HEK293 (cell line): Measurements from ENCODE around the gene TFRC.
"Not testable (repeated sequence)": the region's sequence is repeated elsewhere in the genome, so short reads cannot be mapped to it uniquely, and the experiment has no call there.

Source experiments
- CTCF ChIA-PET: fragments of 350-600 bp; formaldehyde crosslinking; extraction: SDS; loops from one replicate; lab custom pipeline; 2021; ENCODE audit warnings: antibody characterized with exemption; lab: Yijun Ruan, JAX
- POLR2A ChIA-PET: fragments of 300-600 bp; formaldehyde crosslinking; extraction: SDS; loops from one replicate; lab custom pipeline; 2020; ENCODE audit warnings: antibody characterized with exemption, inconsistent platforms; lab: Yijun Ruan, JAX
- H3K27ac ChIP-seq: fragments of 200-500 bp; sonication (Bioruptor generic); 2 replicates; pipeline ENCODE4 v1.5.1; 2014; ENCODE audit warnings: low read depth, low read length, control low read depth, inconsistent platforms; ENCODE audit errors: extremely low read depth
- H3K36me3 ChIP-seq, 2 experiments: fragments of 200-500 bp in 1 of 2; sonication (Bioruptor generic) in 1 of 2; 1 replicate in 1 of 2; 2 replicates in 1 of 2; pipeline ENCODE4 v1.5.1; 2014 to 2017; ENCODE audit warnings: inconsistent platforms in 2 of 2, low read length in 2 of 2; ENCODE audit not compliant: control insufficient read depth in 2 of 2, insufficient read depth in 1 of 2
- H3K4me1 ChIP-seq: fragments of 200-500 bp; sonication (Bioruptor generic); 2 replicates; pipeline ENCODE4 v1.5.1; 2014; ENCODE audit warnings: mild to moderate bottlenecking, low read length, inconsistent platforms; ENCODE audit not compliant: control insufficient read depth, insufficient read depth
- H3K4me3 ChIP-seq: 2 replicates; pipeline ENCODE4 v1.5.1; 2011; ENCODE audit warnings: low read depth, mild to moderate bottlenecking, control low read depth, low read length, moderate library complexity
- H3K9me3 ChIP-seq: fragments of 200-500 bp; sonication (Bioruptor generic); 2 replicates; pipeline ENCODE4 v1.5.1; 2014; ENCODE audit warnings: low read depth, low read length, inconsistent platforms; ENCODE audit not compliant: control insufficient read depth, insufficient read depth
- GFI1B ChIP-seq: fragments of 450-650 bp; formaldehyde crosslinking; IDR thresholded peaks from 2 replicates; pipeline ENCODE4 v1.5.1; 2016; ENCODE audit warnings: missing biosample characterization, missing genetic modification characterization
- GLIS1 ChIP-seq: fragments of 450-650 bp; formaldehyde crosslinking; IDR thresholded peaks from 2 replicates; pipeline ENCODE4 v1.5.1; 2016; ENCODE audit warnings: missing biosample characterization, missing genetic modification characterization
- INSM2 ChIP-seq: fragments of 450-650 bp; formaldehyde crosslinking; IDR thresholded peaks from 2 replicates; pipeline ENCODE4 v1.5.1; 2016; ENCODE audit warnings: missing biosample characterization, missing genetic modification characterization
- MEIS1 ChIP-seq: sonication (generic); formaldehyde crosslinking; IDR thresholded peaks from 2 replicates; pipeline ENCODE4 v1.8.1; 2022; ENCODE audit warnings: missing genetic modification reagents, mild to moderate bottlenecking, borderline replicate concordance
- OSR2 ChIP-seq: fragments of 450-650 bp; formaldehyde crosslinking; IDR thresholded peaks from 2 replicates; pipeline ENCODE4 v1.5.1; 2016; ENCODE audit warnings: missing biosample characterization, missing genetic modification characterization
- PRDM6 ChIP-seq: fragments of 450-650 bp; formaldehyde crosslinking; IDR thresholded peaks from 2 replicates; pipeline ENCODE4 v1.5.1; 2017; ENCODE audit warnings: missing biosample characterization, missing genetic modification characterization
- ZBTB26 ChIP-seq: fragments of 450-650 bp; formaldehyde crosslinking; optimal IDR thresholded peaks from 2 replicates; pipeline ENCODE3; 2016; ENCODE audit warnings: missing biosample characterization, mild to moderate bottlenecking, missing genetic modification characterization
- ZBTB44 ChIP-seq: fragments of 450-650 bp; IDR thresholded peaks from 2 replicates; pipeline ENCODE4 v1.5.1; 2018; ENCODE audit warnings: missing biosample characterization, mild to moderate bottlenecking, missing genetic modification characterization
- ZEB2 ChIP-seq: fragments of 450-650 bp; formaldehyde crosslinking; IDR thresholded peaks from 2 replicates; pipeline ENCODE4 v1.5.1; 2016; ENCODE audit warnings: missing biosample characterization, missing genetic modification characterization
- ZFP37 ChIP-seq: fragments of 450-650 bp; formaldehyde crosslinking; IDR thresholded peaks from 2 replicates; pipeline ENCODE4 v1.5.1; 2016; ENCODE audit warnings: missing biosample characterization, missing genetic modification characterization
- ZIC2 ChIP-seq: fragments of 450-650 bp; formaldehyde crosslinking; IDR thresholded peaks from 2 replicates; pipeline ENCODE4 v1.5.1; 2016; ENCODE audit warnings: missing biosample characterization, missing genetic modification characterization
- ZNF114 ChIP-seq: fragments of 450-650 bp; formaldehyde crosslinking; IDR thresholded peaks from 2 replicates; pipeline ENCODE4 v1.5.0; 2017; ENCODE audit warnings: missing biosample characterization, missing genetic modification characterization
- ZNF211 ChIP-seq: fragments of 450-650 bp; formaldehyde crosslinking; IDR thresholded peaks from 2 replicates; pipeline ENCODE4 v1.5.1; 2016; ENCODE audit warnings: low read depth, missing biosample characterization, missing genetic modification characterization
- ZNF23 ChIP-seq: fragments of 450-650 bp; formaldehyde crosslinking; IDR thresholded peaks from 2 replicates; pipeline ENCODE4 v1.5.1; 2016; ENCODE audit warnings: missing biosample characterization, missing genetic modification characterization, borderline replicate concordance
- ZNF341 ChIP-seq: fragments of 450-650 bp; formaldehyde crosslinking; IDR thresholded peaks from 2 replicates; pipeline ENCODE4; 2016; ENCODE audit warnings: low read depth, missing biosample characterization, missing genetic modification characterization
- ZNF426 ChIP-seq: fragments of 450-650 bp; formaldehyde crosslinking; IDR thresholded peaks from 2 replicates; pipeline ENCODE4 v1.5.1; 2017; ENCODE audit warnings: missing biosample characterization, missing genetic modification characterization, mild to moderate bottlenecking, inconsistent platforms, moderate library complexity
- ZNF449 ChIP-seq: fragments of 450-650 bp; formaldehyde crosslinking; IDR thresholded peaks from 2 replicates; pipeline ENCODE4 v1.5.1; 2017; ENCODE audit warnings: missing biosample characterization, mild to moderate bottlenecking, missing genetic modification characterization, moderate library complexity
- ZNF544 ChIP-seq: fragments of 450-650 bp; formaldehyde crosslinking; IDR thresholded peaks from 2 replicates; pipeline ENCODE4 v1.5.0; 2017; ENCODE audit warnings: missing biosample characterization, missing genetic modification characterization
- ZNF768 ChIP-seq: fragments of 450-650 bp; formaldehyde crosslinking; IDR thresholded peaks from 2 replicates; pipeline ENCODE4 v1.5.1; 2018; ENCODE audit warnings: missing biosample characterization, mild to moderate bottlenecking, missing genetic modification characterization
- ZSCAN23 ChIP-seq: fragments of 450-650 bp; formaldehyde crosslinking; IDR thresholded peaks from 2 replicates; pipeline ENCODE4 v1.5.1; 2016; ENCODE audit warnings: missing biosample characterization, missing genetic modification characterization
- ZSCAN5A ChIP-seq: fragments of 450-650 bp; formaldehyde crosslinking; IDR thresholded peaks from 2 replicates; pipeline ENCODE4 v1.5.1; 2016; ENCODE audit warnings: missing biosample characterization, missing genetic modification characterization
- ZXDB ChIP-seq: fragments of 450-650 bp; formaldehyde crosslinking; IDR thresholded peaks from 2 replicates; pipeline ENCODE4 v1.5.1; 2016; ENCODE audit warnings: missing biosample characterization, missing genetic modification characterization

Gene TFRC

GRCh38 chr3:196115678-196116083 lies 33.8 kb upstream of the TFRC start (continued):
- TF ChIP-seq ZSCAN5A (tag by site-specific recombination) (no peak), ZNF544 (tag by site-specific recombination) (no peak), ZFP37 (no peak), ZNF426 (no peak), ZNF768 (no peak), OSR2 (tag by site-specific recombination) (no peak), ZNF449 (tag by site-specific recombination) (no peak), MEIS1 (CRISPR knock-in tag) (no peak)

GRCh38 chr3:196111939-196112386 lies 30.1 kb upstream of the TFRC start:
- ChIA-PET CTCF (interaction anchor here (0.5 to 0.7 kb wide), 2 partner anchors 21 to 407 kb away, joined by 3 read pairs; no protein-coding TSS in a partner anchor), POLR2A (interaction anchor here (0.7 kb wide), 1 partner anchor 29 kb away, joined by 5 read pairs; no protein-coding TSS in a partner anchor)
- no peaks in the 10 kb centered on the region for H3K4me1 ChIP-seq
- no peaks in the 10 kb centered on the region for H3K9me3 ChIP-seq
- H3K27ac ChIP-seq, result no peak overlapping the region
- no peak for TF ChIP-seq ZNF426
- TF ChIP-seq ZEB2, result no peak
- TF ChIP-seq ZBTB44, result no peak
- no peak for TF ChIP-seq ZXDB (tag by site-specific recombination)
- no peak for TF ChIP-seq INSM2 (tag by site-specific recombination)
- TF ChIP-seq, all 188 proteins: peak for 0
- H3K36me3 ChIP-seq, result no peaks in the 10 kb centered on the region
- H3K4me3 ChIP-seq, result no peak overlapping the region

GRCh38 chr3:196108075-196108743 lies 26.3 kb upstream of the TFRC start:
- ChIA-PET POLR2A (no interaction called here), CTCF (no interaction called here)
- no peak overlapping the region for H3K27ac ChIP-seq
- H3K4me3 ChIP-seq, result no peak overlapping the region
- no peaks in the 10 kb centered on the region for H3K4me1 ChIP-seq
- no peaks in the 10 kb centered on the region for H3K9me3 ChIP-seq
- TF ChIP-seq ZSCAN23 (tag by site-specific recombination) (no peak), ZBTB26 (no peak), GFI1B (tag by site-specific recombination) (no peak), PRDM6 (tag by site-specific recombination) (no peak), ZNF341 (tag by site-specific recombination) (peak; percentile 65), ZNF23 (tag by site-specific recombination) (no peak), ZIC2 (tag by site-specific recombination) (peak; percentile 76), ZNF211 (tag by site-specific recombination) (no peak), GLIS1 (tag by site-specific recombination) (peak; percentile 96), ZNF114 (no peak)
- H3K36me3 ChIP-seq, result no peaks in the 10 kb centered on the region

- H3K4me3 ChIP-seq, H3K27ac ChIP-seq, CTCF ChIA-PET, H3K36me3 ChIP-seq, H3K4me1 ChIP-seq, H3K9me3 ChIP-seq: not testable (repeated sequence)
- POLR2A ChIA-PET, result interaction anchor here (0.7 kb wide), 1 partner anchor 436 kb away, joined by 7 read pairs; no protein-coding TSS in a partner anchor
Measured at GRCh38 chr3:196104707-196105106, 22.8 kb upstream of the TFRC start.
